IPS DF 6.9 (cell line): ENCODE results near the gene GCNT3.
"Not testable (repeated sequence)": the region's sequence is repeated elsewhere in the genome, so short reads cannot be mapped to it uniquely, and the experiment has no call there.

Source experiments
- DNase-seq: peaks from one replicate; pipeline ENCODE4 v3.0.0-alpha.2; 2013; ENCODE audit warnings: low read depth, low spot score
- H3K27ac ChIP-seq: one replicate; pipeline ENCODE4 v1.5.1; 2013; ENCODE audit warnings: low read length, control low read depth
- H3K27me3 ChIP-seq: 2 replicates; pipeline ENCODE4 v1.6.1; 2013; ENCODE audit warnings: mild to moderate bottlenecking, low read length; ENCODE audit not compliant: control insufficient read depth, insufficient read depth
- H3K36me3 ChIP-seq: 2 replicates; pipeline ENCODE4 v1.6.1; 2013; ENCODE audit warnings: low read length; ENCODE audit not compliant: control insufficient read depth, insufficient read depth
- H3K4me1 ChIP-seq: 2 replicates; pipeline ENCODE4 v1.6.1; 2013; ENCODE audit warnings: low read length; ENCODE audit not compliant: control insufficient read depth, insufficient read depth
- H3K4me3 ChIP-seq: 2 replicates; pipeline ENCODE4 v1.5.1; 2013; ENCODE audit warnings: mild to moderate bottlenecking, low read length
- H3K9me3 ChIP-seq: 2 replicates; pipeline ENCODE4 v1.6.1; 2013; ENCODE audit warnings: low read length, inconsistent platforms; ENCODE audit not compliant: control insufficient read depth, insufficient read depth
- WGBS: extraction: QIAGEN DNeasy Blood & Tissue Kit; methylation state at CpG from one replicate; pipeline ENCODE4 v1.1.7; 2013; ENCODE audit warnings: mixed read lengths, missing lambda C conversion rate; ENCODE audit not compliant: insufficient read length, insufficient coverage; 5-methylcytosine and 5-hydroxymethylcytosine counted together

The GCNT3 gene

DNA sequence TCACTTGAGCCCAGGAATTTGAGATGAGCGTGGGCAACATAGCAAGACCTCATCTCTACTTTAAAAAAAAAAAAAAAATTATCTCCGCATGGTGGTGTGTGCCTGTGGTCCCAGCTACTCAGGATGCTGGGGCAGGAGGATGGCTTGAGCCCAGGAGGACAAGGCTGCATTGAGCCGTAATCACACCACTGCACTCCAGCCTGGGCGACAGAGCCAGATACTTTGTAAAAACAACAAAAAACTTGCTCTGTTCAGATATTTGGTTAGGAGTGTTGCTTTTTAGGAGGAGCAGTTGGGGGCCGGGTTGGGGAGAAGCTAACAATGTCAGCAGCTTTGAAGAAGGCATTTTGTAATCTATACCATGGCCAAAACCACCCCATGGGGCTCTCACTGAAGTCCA, 4.1 kb downstream of the GCNT3 start:
- Histone ChIP-seq H3K36me3 (no peaks in the 10 kb centered on the region), H3K4me1 (no peaks in the 10 kb centered on the region), H3K9me3 (no peaks in the 10 kb centered on the region), H3K27ac (no peak overlapping the region), H3K4me3 (no peak overlapping the region), H3K27me3 (no peaks in the 10 kb centered on the region; the same call in 1 of the 2 replicates)
- WGBS: no CpG with 5 or more reads among the region's 5 CpGs
- DNase-seq: no peak

- H3K27me3 ChIP-seq: no peaks in the 10 kb centered on the region; the same call in 1 of the 2 replicates
- no peak overlapping the region for H3K4me3 ChIP-seq
- H3K27ac ChIP-seq: no peak overlapping the region
- no CpG with 5 or more reads among the region's 3 CpGs for WGBS
- H3K36me3 ChIP-seq: no peaks in the 10 kb centered on the region
- no peaks in the 10 kb centered on the region for H3K9me3 ChIP-seq
- DNase-seq: no peak
- H3K4me1 ChIP-seq: no peaks in the 10 kb centered on the region
These were observed 4.8 kb downstream of the GCNT3 start for GRCh38 chr15:59616379-59616778.

- no CpG with 5 or more reads among the region's 4 CpGs for WGBS
- DNase-seq: no peak
- H3K27me3 ChIP-seq: no peaks in the 10 kb centered on the region
- no peaks in the 10 kb centered on the region for H3K4me1 ChIP-seq
- H3K4me3 ChIP-seq: no peak overlapping the region
- H3K9me3 ChIP-seq: no peaks in the 10 kb centered on the region
- no peaks in the 10 kb centered on the region for H3K36me3 ChIP-seq
- no peak overlapping the region for H3K27ac ChIP-seq
These were observed 6.8 kb downstream of the GCNT3 start for GRCh38 chr15:59618406-59618805.

DNA sequence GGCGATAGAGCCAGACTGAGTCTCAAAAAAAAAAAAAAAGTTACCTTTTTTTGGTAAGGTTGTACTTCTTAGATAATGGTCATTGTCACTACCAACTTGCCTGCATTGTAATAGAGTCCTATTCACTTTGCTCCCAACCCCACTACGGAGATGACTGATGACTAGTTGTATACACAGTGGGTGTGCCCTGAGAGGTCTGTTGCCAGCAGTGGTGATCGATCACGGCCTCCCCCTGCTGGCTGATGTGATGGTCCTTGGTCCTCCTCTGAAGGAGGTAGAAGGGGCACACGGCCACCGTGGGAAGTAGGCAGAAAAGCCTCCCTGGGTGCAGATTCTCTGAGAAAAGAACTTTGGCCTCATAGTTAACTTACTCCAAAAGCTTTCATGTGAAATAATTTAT, 10.7 kb downstream of the GCNT3 start:
- no peak for DNase-seq
- H3K9me3 ChIP-seq: no peaks in the 10 kb centered on the region
- no peaks in the 10 kb centered on the region for H3K36me3 ChIP-seq
- no peak overlapping the region for H3K27ac ChIP-seq
- H3K4me3 ChIP-seq: no peak overlapping the region
- no peaks in the 10 kb centered on the region for H3K27me3 ChIP-seq
- H3K4me1 ChIP-seq: no peaks in the 10 kb centered on the region
- WGBS: no CpG with 5 or more reads among the region's 6 CpGs

DNA sequence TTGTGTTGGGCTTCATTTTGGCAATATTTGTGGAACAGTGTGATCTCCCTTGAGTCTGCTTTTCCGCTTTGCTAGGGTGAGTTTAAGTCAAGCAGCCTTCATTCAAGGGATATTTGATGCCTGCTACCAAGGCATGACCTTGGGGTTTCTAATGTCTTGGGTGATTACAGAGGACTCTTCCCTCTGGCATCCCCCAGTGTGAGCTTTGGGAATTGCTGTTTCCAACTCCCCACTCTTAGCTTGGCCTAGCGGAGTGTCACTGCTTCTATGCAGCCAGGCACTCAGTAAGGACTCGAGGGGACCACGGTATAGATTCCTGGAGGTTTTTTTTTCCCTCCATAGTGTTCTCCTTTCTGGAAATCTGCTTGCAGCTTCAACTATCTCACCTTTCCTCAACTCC, 21.1 kb downstream of the GCNT3 start:
- peak; percentile 64 for DNase-seq
- Histone ChIP-seq H3K4me3 (no peak overlapping the region), H3K9me3 (no peaks in the 10 kb centered on the region), H3K36me3 (no peaks in the 10 kb centered on the region), H3K4me1 (no peaks in the 10 kb centered on the region), H3K27ac (no peak overlapping the region), H3K27me3 (no peaks in the 10 kb centered on the region)
- WGBS: no CpG with 5 or more reads among the region's 4 CpGs

- no peaks in the 10 kb centered on the region for H3K4me1 ChIP-seq
- H3K27ac ChIP-seq: no peak overlapping the region
- no CpG with 5 or more reads among the region's 3 CpGs for WGBS
These were observed 24.6 kb downstream of the GCNT3 start for GRCh38 chr15:59636184-59636583.

GRCh38 chr15:59637507-59637906, 25.9 kb downstream of the GCNT3 start:
- no CpG with 5 or more reads among the region's 2 CpGs for WGBS
- H3K36me3 ChIP-seq, H3K27me3 ChIP-seq, H3K9me3 ChIP-seq, DNase-seq, H3K4me1 ChIP-seq, H3K27ac ChIP-seq, H3K4me3 ChIP-seq: not testable (repeated sequence)

More at GRCh38 chr15:59636184-59636583, 24.6 kb downstream of the GCNT3 start:
- Histone ChIP-seq H3K36me3 (no peaks in the 10 kb centered on the region; the same call in 1 of the 2 replicates), H3K27me3 (no peaks in the 10 kb centered on the region), H3K9me3 (no peaks in the 10 kb centered on the region), H3K4me3 (no peak overlapping the region)
- DNase-seq: no peak

DNA sequence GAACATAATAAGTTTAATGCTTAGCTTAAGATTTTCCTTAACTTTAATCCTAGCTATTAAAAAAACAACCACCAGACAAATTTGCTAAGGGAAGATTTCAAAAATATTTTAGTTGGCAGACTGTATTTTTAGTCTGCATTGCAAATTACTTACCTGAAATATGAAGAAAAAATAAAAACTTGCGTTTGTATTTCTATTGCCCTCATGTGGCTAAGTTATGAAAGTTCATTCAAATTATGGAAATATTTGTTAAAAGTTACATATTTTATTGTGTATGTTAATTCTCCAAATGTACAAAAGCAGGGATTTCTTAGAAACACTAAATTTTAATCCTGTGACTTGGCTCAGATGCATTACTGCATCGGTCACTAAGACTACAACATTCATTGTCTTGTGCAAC, 30.8 kb downstream of the GCNT3 start:
- WGBS: no CpG with 5 or more reads among the region's 2 CpGs
- Histone ChIP-seq H3K4me3 (no peak overlapping the region), H3K27ac (no peak overlapping the region), H3K36me3 (peaks cover 6% of the 10 kb centered on the region; the same call in 1 of the 2 replicates), H3K27me3 (no peaks in the 10 kb centered on the region), H3K4me1 (no peaks in the 10 kb centered on the region; the same call in 1 of the 2 replicates), H3K9me3 (no peaks in the 10 kb centered on the region)
- no peak for DNase-seq

GRCh38 chr15:59644756-59645155, 33.2 kb downstream of the GCNT3 start:
- Histone ChIP-seq H3K9me3 (no peaks in the 10 kb centered on the region), H3K4me1 (no peaks in the 10 kb centered on the region; the same call in 1 of the 2 replicates), H3K36me3 (peaks cover 6% of the 10 kb centered on the region; the same call in 1 of the 2 replicates), H3K4me3 (no peak overlapping the region), H3K27ac (no peak overlapping the region), H3K27me3 (no peaks in the 10 kb centered on the region)
- no CpG with 5 or more reads among the region's 4 CpGs for WGBS
- DNase-seq: no peak

GRCh38 chr15:59645812-59646211, 34.2 kb downstream of the GCNT3 start:
- H3K9me3 ChIP-seq, H3K4me1 ChIP-seq, H3K4me3 ChIP-seq, H3K27me3 ChIP-seq, H3K27ac ChIP-seq, DNase-seq, H3K36me3 ChIP-seq: not testable (repeated sequence)
- WGBS: no CpG with 5 or more reads among the region's 9 CpGs

GRCh38 chr15:59646277-59646676, 34.7 kb downstream of the GCNT3 start:
- peaks cover 6% of the 10 kb centered on the region; the same call in 1 of the 2 replicates for H3K36me3 ChIP-seq

More at GRCh38 chr15:59646277-59646676, 34.7 kb downstream of the GCNT3 start:
- Histone ChIP-seq H3K4me3 (no peak overlapping the region), H3K27me3 (no peaks in the 10 kb centered on the region), H3K9me3 (no peaks in the 10 kb centered on the region), H3K27ac (no peak overlapping the region), H3K4me1 (no peaks in the 10 kb centered on the region; the same call in 1 of the 2 replicates)
- DNase-seq: no peak
- WGBS: no CpG with 5 or more reads among the region's 1 CpG
